ENCODE data around the gene BRAP. TPM values are rescaled to one million over a fixed set of nuclear protein-coding genes. Genes with fewer than 3 reads are reported as not detected.
A peak's percentile ranks its signal among the peaks of the same experiment; 100 is the strongest.
"Not testable (repeated sequence)": the region's sequence is repeated elsewhere in the genome, so short reads cannot be mapped to it uniquely, and the experiment has no call there.

Gene BRAP
- total RNA-seq, 4 donors from 2014 or later, result 25.2 to 38.5 (median 29.2) TPM

GRCh38 chr12:111602348-111602747, 83.4 kb downstream of the BRAP start:
- DNase-seq (no peak), ATAC-seq (no peak)
- H3K27me3 ChIP-seq, result no peaks in the 10 kb centered on the region
- H3K4me1 ChIP-seq, result peaks cover 7 to 8% of the 10 kb centered on the region in 2 donors
- in situ Hi-C loops (cut with MboI; ENCODE audit: low sequenced_read_pairs in 4 of 4) (no loop called here), intact Hi-C loops (cut with DNase I; ENCODE audit: low total_unique reads) (no loop called here)
- TF ChIP-seq POLR2A (IDR thresholded peaks at IDR 0.05), result no peak
- no peak for TF ChIP-seq CTCF (IDR thresholded peaks at IDR 0.05 in 4 of 5, conservative IDR thresholded peaks at IDR 0.05 in 1 of 5)
- no peak overlapping the region for H3K27ac ChIP-seq
- H3K9me3 ChIP-seq, result no peaks in the 10 kb centered on the region
- H3K4me3 ChIP-seq, result no peak overlapping the region
- no peaks in the 10 kb centered on the region for H3K36me3 ChIP-seq

DNA sequence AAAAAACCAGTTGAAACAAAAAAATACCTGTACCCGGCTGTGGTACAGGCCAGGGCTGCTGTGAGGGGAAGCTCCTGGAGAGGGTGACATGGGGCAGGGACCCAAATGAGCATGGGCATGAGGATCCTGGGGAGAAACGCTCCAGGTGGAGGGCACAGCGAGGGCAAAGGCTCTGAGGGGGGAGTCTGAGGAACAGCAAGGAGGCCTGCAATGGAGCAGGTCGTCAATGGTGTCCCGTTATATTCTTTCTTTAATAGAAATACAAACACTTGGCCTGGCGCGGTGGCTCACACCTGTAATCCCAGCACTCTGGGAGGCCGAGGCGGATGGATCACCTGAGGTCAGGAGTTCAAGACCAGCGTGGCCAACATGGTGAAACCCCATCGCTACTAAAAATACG, 84.8 kb downstream of the BRAP start:
- in situ Hi-C loops (cut with MboI; ENCODE audit: low sequenced_read_pairs in 4 of 4), result not testable (repeated sequence)

GRCh38 chr12:111600205-111600642, 85.5 kb downstream of the BRAP start:
- peak overlapping the region; percentile 76 to 91 (median 82) for H3K4me3 ChIP-seq
- in situ Hi-C loops (cut with MboI; ENCODE audit: low sequenced_read_pairs in 4 of 4), result no loop called here
- H3K4me1 ChIP-seq, result peaks cover 28% of the 10 kb centered on the region in 2 donors
- H3K27me3 ChIP-seq, result no peaks in the 10 kb centered on the region
- peak overlapping the region; percentile 92 to 98 (median 95) for H3K27ac ChIP-seq
- ATAC-seq, result no peak
- H3K36me3 ChIP-seq, result no peaks in the 10 kb centered on the region
- TF ChIP-seq POLR2A (IDR thresholded peaks at IDR 0.05), result no peak
- TF ChIP-seq CTCF (IDR thresholded peaks at IDR 0.05 in 4 of 5, conservative IDR thresholded peaks at IDR 0.05 in 1 of 5), result no peak
- intact Hi-C loops (cut with DNase I; ENCODE audit: low total_unique reads), result no loop called here
- no peaks in the 10 kb centered on the region for H3K9me3 ChIP-seq
- no peak for DNase-seq

More for the DNA sequence above, 84.8 kb downstream of the BRAP start:
- H3K4me3 ChIP-seq; ATAC-seq; H3K36me3 ChIP-seq; H3K27me3 ChIP-seq; DNase-seq; H3K27ac ChIP-seq; intact Hi-C loops (cut with DNase I; ENCODE audit: low total_unique reads); H3K9me3 ChIP-seq: not testable (repeated sequence)
- H3K4me1 ChIP-seq, result peaks cover 21 to 22% of the 10 kb centered on the region in 2 donors

GRCh38 chr12:111599453-111600204, 86.1 kb downstream of the BRAP start:
- intact Hi-C loops (cut with DNase I; ENCODE audit: low total_unique reads) (loop anchor here (1.0 to 5.0 kb wide), 2 partner anchors 88 to 230 kb away; partner anchors contain the start of genes ACAD10, BRAP and PHETA1), in situ Hi-C loops (cut with MboI; ENCODE audit: low sequenced_read_pairs in 4 of 4) (no loop called here)
- H3K4me1 ChIP-seq, result peaks cover 34% of the 10 kb centered on the region in 2 donors
- no peaks in the 10 kb centered on the region for H3K36me3 ChIP-seq
- TF ChIP-seq POLR2A (IDR thresholded peaks at IDR 0.05) (peak; percentile 81 to 88), CTCF (IDR thresholded peaks at IDR 0.05 in 4 of 5, conservative IDR thresholded peaks at IDR 0.05 in 1 of 5) (peak in 1 of 5 experiments; percentile 24)
- DNase-seq (peak; percentile 81 to 85), ATAC-seq (peak; percentile 79)
- peak overlapping the region; percentile 92 to 98 (median 95) for H3K27ac ChIP-seq
- H3K4me3 ChIP-seq, result peak overlapping the region; percentile 76 to 91 (median 82)
- H3K9me3 ChIP-seq, result no peaks in the 10 kb centered on the region
- H3K27me3 ChIP-seq, result no peaks in the 10 kb centered on the region

DNA sequence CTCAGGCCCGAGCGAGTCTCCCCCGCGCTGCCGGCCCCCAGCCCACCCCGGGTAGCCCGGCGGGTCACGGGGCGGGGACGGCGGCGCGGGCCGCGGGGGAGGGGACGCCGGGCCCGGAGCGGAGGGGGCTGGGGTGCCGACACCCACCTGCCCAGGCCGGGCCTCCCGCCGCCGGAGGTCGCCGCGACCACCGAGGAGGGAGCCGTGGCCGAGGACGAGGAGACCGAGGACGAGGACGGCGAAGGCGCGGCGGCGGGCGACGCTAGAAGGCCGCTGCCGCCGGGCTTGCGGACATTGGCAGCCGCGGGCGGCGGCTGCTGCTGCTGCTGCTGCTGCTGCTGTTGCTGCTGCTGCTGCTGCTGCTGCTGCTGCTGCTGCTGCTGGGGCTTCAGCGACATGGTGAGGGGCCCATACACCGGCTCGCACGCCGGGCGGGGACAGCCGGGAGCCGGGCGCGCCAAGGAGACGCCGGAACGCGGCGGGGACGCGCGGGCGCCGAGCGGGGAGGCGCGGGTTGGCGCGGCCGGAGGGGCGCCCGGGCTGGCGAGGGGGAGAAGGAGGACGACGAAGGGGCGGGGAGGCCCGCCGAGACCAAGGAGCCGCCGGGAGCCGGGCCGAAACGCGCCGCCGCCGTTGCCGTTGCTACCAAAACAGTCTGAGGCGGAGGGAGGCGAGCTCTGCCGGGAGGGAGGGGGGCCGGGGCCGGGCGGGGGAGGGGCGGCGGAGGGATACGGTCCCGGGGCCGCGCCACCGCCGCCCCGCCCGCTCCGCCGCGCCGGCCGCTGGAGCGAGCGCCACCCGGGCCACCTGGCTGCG, 86.9 kb downstream of the BRAP start, which contains the start of gene ATXN2:
ATXN2 (minus strand) TSS at position 679 of the 816 bp plus-strand sequence; CDS start at position 398, 281 bp downstream.
- ATAC-seq (peak; percentile 79 to 85), DNase-seq (peak; percentile 40 to 53)
- H3K4me1 ChIP-seq, result peaks cover 42% of the 10 kb centered on the region in 2 donors
- peak within 1 kb of the TSS; percentile 76 to 91 (median 82) for H3K4me3 ChIP-seq
- H3K9me3 ChIP-seq, result no peaks in the 10 kb centered on the region
- in situ Hi-C loops (cut with MboI; ENCODE audit: low sequenced_read_pairs in 4 of 4), result no loop called here
- intact Hi-C loops (cut with DNase I; ENCODE audit: low total_unique reads), result loop anchor here (1.0 to 5.0 kb wide), 2 partner anchors 88 to 230 kb away; partner anchors contain the start of genes ACAD10, BRAP and PHETA1
- TF ChIP-seq POLR2A (IDR thresholded peaks at IDR 0.05) (no peak), CTCF (IDR thresholded peaks at IDR 0.05 in 4 of 5, conservative IDR thresholded peaks at IDR 0.05 in 1 of 5) (no peak)
- no peaks in the 10 kb centered on the region for H3K27me3 ChIP-seq
- peak within 1 kb of the TSS; percentile 92 to 98 (median 95) for H3K27ac ChIP-seq
- H3K36me3 ChIP-seq, result no peaks in the 10 kb centered on the region

Data from gastrocnemius medialis (tissue), 4 donors.